ENCODE data around the gene CRYBB3.
"Not testable (repeated sequence)": the region's sequence is repeated elsewhere in the genome, so short reads cannot be mapped to it uniquely, and the experiment has no call there.

Gene CRYBB3

DNA sequence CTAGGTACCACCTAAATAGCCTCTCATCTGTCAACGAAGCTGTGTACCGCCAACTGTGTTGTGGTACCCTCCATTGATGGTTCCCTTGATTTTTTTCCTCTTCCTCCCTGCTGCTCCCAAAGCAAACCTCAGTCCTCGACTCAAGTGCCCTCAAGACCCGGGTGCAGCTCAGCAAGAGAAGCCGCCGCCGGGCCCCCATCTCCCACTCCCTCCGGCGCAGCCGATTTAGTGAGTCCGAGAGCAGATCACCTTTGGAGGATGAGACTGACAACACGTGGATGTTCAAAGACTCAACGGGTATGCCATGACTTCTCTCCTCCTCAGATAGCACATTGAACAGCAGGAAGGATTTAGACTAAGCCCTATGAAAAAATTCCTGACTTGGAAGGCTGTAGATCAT is 22.4 kb upstream of the CRYBB3 start:
- H3K36me3 ChIP-seq (ENCODE audit: control insufficient read depth in 1 of 2, insufficient read depth in 2 of 2, low read length in 2 of 2), result peaks cover 14 to 57% of the 10 kb centered on the region in 2 donors
- no peak overlapping the region for H3K4me3 ChIP-seq (ENCODE audit: low read depth in 1 of 2, low read length in 2 of 2)
- H3K27ac ChIP-seq (ENCODE audit: low read length), result no peak overlapping the region
- H3K9me3 ChIP-seq (ENCODE audit: control insufficient read depth in 1 of 2, low read length in 2 of 2), result peaks cover 7 to 9% of the 10 kb centered on the region in 2 donors
- no peaks in the 10 kb centered on the region for H3K27me3 ChIP-seq (ENCODE audit: low read depth, low read length)
- H3K4me1 ChIP-seq (ENCODE audit: control insufficient read depth in 1 of 2, insufficient read depth in 2 of 2, low read length in 2 of 2), result no peaks in the 10 kb centered on the region

DNA sequence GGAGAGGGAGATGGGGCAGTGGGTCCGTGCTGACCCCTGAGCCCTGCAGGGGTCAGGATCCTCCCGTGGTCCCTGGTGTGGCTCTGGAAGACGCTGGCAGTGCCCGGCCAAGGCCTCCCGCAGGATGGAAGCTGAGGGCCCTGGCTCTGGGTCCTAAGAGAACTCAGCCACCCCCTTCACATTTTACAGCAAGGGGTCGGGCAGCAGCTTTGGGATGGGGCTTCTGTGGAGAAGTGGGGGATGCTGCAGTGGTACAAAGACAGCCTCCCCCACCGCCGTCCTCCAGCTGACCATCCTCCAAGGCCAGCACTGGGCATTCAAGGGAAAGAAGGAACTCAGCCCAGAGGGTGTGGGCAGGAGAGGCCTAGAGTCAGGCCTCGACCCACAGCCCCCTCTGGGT is 21.8 kb upstream of the CRYBB3 start:
- Histone ChIP-seq H3K36me3 (ENCODE audit: control insufficient read depth in 1 of 2, insufficient read depth in 2 of 2, low read length in 2 of 2) (peaks cover 14 to 57% of the 10 kb centered on the region in 2 donors), H3K27me3 (ENCODE audit: low read depth, low read length) (no peaks in the 10 kb centered on the region), H3K9me3 (ENCODE audit: control insufficient read depth in 1 of 2, low read length in 2 of 2) (peaks cover 7 to 9% of the 10 kb centered on the region in 2 donors), H3K4me3 (ENCODE audit: low read depth in 1 of 2, low read length in 2 of 2) (no peak overlapping the region), H3K27ac (ENCODE audit: low read length) (no peak overlapping the region), H3K4me1 (ENCODE audit: control insufficient read depth in 1 of 2, insufficient read depth in 2 of 2, low read length in 2 of 2) (no peaks in the 10 kb centered on the region)

DNA sequence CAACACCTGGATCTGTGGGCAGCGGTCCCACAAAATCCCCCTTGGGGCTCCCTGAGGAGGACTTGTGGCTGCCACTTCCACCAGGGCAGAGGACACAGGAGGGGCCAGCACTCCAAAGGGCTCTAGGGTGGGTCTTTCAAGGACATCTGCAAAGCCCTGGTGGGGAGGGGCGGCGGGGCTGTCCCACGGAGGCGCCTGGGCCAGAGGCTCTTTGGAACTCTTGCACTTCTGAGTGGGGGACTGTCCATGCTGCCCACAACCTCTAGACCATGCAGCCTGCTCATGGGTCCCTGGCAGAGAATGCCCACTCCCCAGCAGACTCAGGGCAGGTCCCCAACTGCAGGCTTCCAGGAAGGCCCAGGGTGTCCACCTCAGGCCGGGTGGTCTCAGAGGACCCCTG is 21.3 kb upstream of the CRYBB3 start:
- not testable (repeated sequence) for H3K27me3 ChIP-seq (ENCODE audit: low read depth, low read length); H3K9me3 ChIP-seq (ENCODE audit: control insufficient read depth in 1 of 2, low read length in 2 of 2); H3K4me3 ChIP-seq (ENCODE audit: low read depth in 1 of 2, low read length in 2 of 2); H3K4me1 ChIP-seq (ENCODE audit: control insufficient read depth in 1 of 2, insufficient read depth in 2 of 2, low read length in 2 of 2); H3K27ac ChIP-seq (ENCODE audit: low read length)
- H3K36me3 ChIP-seq (ENCODE audit: control insufficient read depth in 1 of 2, insufficient read depth in 2 of 2, low read length in 2 of 2), result peaks cover 14 to 57% of the 10 kb centered on the region in 2 donors

DNA sequence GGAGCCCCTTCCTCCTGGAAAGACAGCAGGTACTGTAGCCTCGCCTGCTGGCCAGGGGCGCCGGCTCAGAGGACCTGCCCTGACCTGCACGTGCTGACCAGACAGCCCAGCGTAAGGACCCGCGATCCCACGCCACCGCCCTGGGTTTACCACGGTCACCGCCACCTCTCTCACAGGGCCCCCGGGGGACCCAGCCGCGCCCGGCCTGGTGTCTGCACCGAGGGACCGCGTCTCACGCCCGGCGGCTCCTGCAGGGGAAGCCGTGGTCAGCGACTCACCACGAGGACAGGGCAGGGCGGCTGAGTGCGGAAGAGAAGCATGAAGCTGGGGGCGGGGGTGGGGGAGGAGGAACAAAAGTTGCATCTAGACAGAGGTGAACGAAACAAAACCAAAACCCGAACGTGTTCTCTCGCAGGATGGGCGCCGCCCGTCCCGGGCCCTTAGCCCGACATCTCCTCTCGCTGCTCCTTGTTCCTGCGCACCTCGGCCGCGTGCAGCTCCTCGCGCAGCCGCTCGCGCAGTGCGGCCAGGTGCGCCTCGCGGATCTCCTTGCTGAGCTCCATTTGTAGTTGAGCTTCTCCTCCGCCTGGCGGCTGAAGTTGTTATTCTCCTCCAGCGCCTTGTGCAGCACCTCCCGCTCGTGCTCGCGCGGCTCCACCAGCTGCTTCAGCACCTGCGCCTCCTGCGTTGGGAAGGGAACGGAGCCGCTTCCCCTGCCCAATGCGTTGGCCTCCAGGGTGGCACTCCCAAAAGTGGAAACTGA is 20.6 kb upstream of the CRYBB3 start:
- H3K36me3 ChIP-seq (ENCODE audit: control insufficient read depth in 1 of 2, insufficient read depth in 2 of 2, low read length in 2 of 2), result peaks cover 14 to 52% of the 10 kb centered on the region in 2 donors
- not testable (repeated sequence) for H3K27me3 ChIP-seq (ENCODE audit: low read depth, low read length); H3K27ac ChIP-seq (ENCODE audit: low read length); H3K9me3 ChIP-seq (ENCODE audit: control insufficient read depth in 1 of 2, low read length in 2 of 2); H3K4me3 ChIP-seq (ENCODE audit: low read depth in 1 of 2, low read length in 2 of 2); H3K4me1 ChIP-seq (ENCODE audit: control insufficient read depth in 1 of 2, insufficient read depth in 2 of 2, low read length in 2 of 2)

DNA sequence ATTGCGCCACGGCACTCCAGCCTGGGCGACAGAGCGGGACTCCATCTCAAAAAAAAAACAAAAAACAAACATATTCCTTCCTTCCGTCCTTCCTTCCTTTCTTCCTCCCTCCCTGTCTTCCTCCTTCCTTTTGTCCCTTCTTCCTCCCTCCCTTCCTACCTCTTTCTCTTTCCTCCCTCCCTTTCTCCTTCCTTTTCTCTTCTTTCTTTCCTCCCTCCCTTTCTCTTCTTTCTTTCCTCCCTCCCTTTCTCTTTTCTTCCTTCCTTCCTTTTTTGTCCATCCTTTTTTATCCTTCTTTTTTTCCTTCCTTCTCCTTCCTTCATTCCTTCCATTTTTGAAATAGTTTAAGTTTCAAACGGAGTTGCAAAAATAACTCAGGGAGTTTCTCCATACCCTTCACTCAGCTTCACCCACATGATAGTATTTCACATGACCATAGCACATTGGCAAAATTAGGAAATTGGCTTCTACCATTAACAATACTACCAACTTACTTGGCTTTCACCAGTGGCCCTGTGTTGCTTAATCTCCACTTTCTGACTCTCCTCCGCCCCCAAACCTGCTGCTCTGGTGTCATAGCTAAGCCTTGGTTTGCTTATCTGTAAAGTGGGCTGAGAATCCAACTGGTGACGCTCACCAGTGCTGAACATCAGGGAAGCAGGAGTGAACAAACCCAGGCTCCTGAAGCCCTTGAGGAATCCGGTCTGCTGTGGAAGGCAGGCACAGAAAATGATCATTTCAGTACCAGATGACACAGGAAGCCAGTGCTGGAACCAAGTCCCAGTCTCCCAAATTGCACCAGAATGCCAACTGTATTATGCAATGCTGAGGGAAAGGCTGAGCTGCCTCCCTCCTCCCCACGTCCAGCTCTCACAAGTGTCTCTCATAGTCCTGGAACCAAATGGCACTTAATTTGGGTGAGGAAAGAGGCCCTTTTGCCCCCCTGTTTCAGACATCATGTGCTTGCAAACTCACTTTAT is 17.2 kb upstream of the CRYBB3 start:
- Histone ChIP-seq H3K9me3 (ENCODE audit: control insufficient read depth in 1 of 2, low read length in 2 of 2) (peaks cover 7 to 9% of the 10 kb centered on the region in 2 donors), H3K27ac (ENCODE audit: low read length) (no peak overlapping the region), H3K4me3 (ENCODE audit: low read depth in 1 of 2, low read length in 2 of 2) (no peak overlapping the region), H3K4me1 (ENCODE audit: control insufficient read depth in 1 of 2, insufficient read depth in 2 of 2, low read length in 2 of 2) (no peaks in the 10 kb centered on the region), H3K36me3 (ENCODE audit: control insufficient read depth in 1 of 2, insufficient read depth in 2 of 2, low read length in 2 of 2) (peaks cover 5 to 46% of the 10 kb centered on the region in 2 donors), H3K27me3 (ENCODE audit: low read depth, low read length) (no peaks in the 10 kb centered on the region)

DNA sequence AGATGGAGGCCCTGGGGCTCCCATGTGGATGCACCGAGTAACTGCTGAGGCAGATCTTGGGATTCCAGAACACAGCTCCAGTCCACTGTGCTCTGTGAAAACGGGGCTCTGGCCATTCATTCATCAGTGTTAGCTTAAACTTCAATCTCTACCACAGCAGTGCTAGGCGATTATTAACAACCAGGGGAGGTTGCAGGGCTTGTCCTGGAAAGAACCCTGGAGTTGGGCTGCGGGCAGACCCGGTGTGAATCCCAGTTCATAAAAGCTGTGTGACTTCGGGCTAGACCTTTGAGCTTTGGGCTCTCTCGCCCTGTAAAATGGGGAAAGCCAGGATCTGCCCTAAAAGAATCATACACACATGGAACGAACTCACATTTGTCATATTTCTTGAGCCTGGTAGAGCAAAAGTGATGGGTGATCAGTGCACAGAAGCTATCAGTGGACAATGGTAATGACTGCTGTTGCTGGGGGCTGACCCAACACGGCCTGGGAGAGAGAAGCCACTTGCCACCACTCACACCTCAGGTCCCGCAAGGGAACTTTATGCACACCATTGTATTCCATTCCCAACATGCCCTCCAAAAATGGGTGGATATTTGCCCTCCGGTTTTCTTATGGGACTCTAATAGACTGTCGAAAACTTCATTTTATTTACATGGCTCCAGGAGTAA is 15.6 kb upstream of the CRYBB3 start:
- H3K4me1 ChIP-seq (ENCODE audit: control insufficient read depth in 1 of 2, insufficient read depth in 2 of 2, low read length in 2 of 2), result no peaks in the 10 kb centered on the region
- H3K27ac ChIP-seq (ENCODE audit: low read length), result no peak overlapping the region
- H3K4me3 ChIP-seq (ENCODE audit: low read depth in 1 of 2, low read length in 2 of 2), result no peak overlapping the region
- H3K27me3 ChIP-seq (ENCODE audit: low read depth, low read length), result no peaks in the 10 kb centered on the region
- peaks cover 7 to 9% of the 10 kb centered on the region in 2 donors for H3K9me3 ChIP-seq (ENCODE audit: control insufficient read depth in 1 of 2, low read length in 2 of 2)
- peaks cover 5 to 35% of the 10 kb centered on the region in 2 donors for H3K36me3 ChIP-seq (ENCODE audit: control insufficient read depth in 1 of 2, insufficient read depth in 2 of 2, low read length in 2 of 2)

DNA sequence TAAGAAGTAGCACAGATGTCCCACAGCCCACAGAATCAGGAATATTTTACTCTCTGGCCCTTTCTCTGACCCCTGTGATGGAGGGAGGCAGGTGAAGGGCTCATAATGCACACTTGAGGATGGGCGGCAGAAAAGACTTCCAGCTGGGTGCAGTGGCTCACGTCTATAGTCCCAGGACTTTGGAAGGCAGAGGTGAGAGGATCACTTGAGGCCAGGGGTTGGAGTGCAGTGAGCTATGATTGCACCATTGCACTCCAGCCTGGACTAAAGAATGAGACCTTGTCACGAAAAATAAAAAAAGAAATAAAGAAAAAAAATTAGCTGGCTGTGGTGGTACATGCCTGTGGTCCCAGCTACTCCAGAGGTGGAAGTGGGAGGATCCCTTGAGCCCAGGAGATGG is 13.5 kb upstream of the CRYBB3 start:
- no peak overlapping the region for H3K4me3 ChIP-seq (ENCODE audit: low read depth in 1 of 2, low read length in 2 of 2)
- no peaks in the 10 kb centered on the region for H3K27me3 ChIP-seq (ENCODE audit: low read depth, low read length)
- H3K9me3 ChIP-seq (ENCODE audit: control insufficient read depth in 1 of 2, low read length in 2 of 2), result no peaks in the 10 kb centered on the region
- no peak overlapping the region for H3K27ac ChIP-seq (ENCODE audit: low read length)
- H3K36me3 ChIP-seq (ENCODE audit: control insufficient read depth in 1 of 2, insufficient read depth in 2 of 2, low read length in 2 of 2), result peaks cover 5 to 23% of the 10 kb centered on the region in 2 donors
- H3K4me1 ChIP-seq (ENCODE audit: control insufficient read depth in 1 of 2, insufficient read depth in 2 of 2, low read length in 2 of 2), result no peaks in the 10 kb centered on the region

DNA sequence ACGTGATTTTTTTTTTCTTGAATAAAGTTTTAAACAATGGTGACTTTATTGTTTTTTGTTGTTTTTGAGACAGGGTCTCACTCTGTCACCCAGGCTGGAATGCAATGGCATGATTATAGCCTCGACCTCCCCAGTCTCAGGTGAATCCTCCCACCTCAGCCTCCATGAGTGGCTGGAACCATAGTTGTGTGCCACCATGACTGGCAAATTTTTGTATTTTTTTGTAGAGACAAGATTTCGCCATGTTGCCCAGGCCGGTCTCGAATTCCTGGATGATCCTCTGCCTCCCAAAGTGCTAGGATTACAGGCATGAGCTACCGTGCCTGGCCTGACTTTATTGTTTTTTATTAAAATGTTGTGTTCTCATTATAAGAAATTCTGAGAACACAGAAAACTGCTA is 12.2 kb upstream of the CRYBB3 start:
- Histone ChIP-seq H3K9me3 (ENCODE audit: control insufficient read depth in 1 of 2, low read length in 2 of 2) (no peaks in the 10 kb centered on the region), H3K4me1 (ENCODE audit: control insufficient read depth in 1 of 2, insufficient read depth in 2 of 2, low read length in 2 of 2) (no peaks in the 10 kb centered on the region), H3K4me3 (ENCODE audit: low read depth in 1 of 2, low read length in 2 of 2) (no peak overlapping the region), H3K36me3 (ENCODE audit: control insufficient read depth in 1 of 2, insufficient read depth in 2 of 2, low read length in 2 of 2) (peaks cover 5 to 24% of the 10 kb centered on the region in 2 donors), H3K27ac (ENCODE audit: low read length) (no peak overlapping the region), H3K27me3 (ENCODE audit: low read depth, low read length) (no peaks in the 10 kb centered on the region)

DNA sequence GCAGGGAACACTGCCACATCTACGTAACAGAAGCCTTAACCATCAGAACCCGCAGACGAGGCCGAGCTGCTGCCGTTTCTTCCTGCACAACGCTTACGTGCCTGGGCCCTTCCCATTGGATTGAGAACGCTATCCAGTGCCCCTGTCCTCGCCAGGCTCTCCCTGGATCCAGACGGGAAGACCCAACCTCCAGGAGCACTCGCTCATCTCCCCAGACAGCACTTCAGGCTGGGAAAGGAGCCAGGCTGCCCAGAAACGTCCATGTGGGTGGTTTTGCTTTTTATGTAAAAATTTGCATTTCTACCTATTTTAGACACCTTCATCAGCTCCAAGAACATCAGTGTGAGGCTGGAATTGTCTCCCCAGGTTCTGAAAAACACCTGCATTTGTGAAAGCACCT is 7.3 kb upstream of the CRYBB3 start:
- H3K4me3 ChIP-seq (ENCODE audit: low read depth in 1 of 2, low read length in 2 of 2), result no peak overlapping the region
- peaks cover 8 to 9% of the 10 kb centered on the region in 2 donors for H3K36me3 ChIP-seq (ENCODE audit: control insufficient read depth in 1 of 2, insufficient read depth in 2 of 2, low read length in 2 of 2)
- no peaks in the 10 kb centered on the region for H3K4me1 ChIP-seq (ENCODE audit: control insufficient read depth in 1 of 2, insufficient read depth in 2 of 2, low read length in 2 of 2)
- no peaks in the 10 kb centered on the region for H3K9me3 ChIP-seq (ENCODE audit: control insufficient read depth in 1 of 2, low read length in 2 of 2)
- H3K27me3 ChIP-seq (ENCODE audit: low read depth, low read length), result no peaks in the 10 kb centered on the region
- H3K27ac ChIP-seq (ENCODE audit: low read length), result no peak overlapping the region

DNA sequence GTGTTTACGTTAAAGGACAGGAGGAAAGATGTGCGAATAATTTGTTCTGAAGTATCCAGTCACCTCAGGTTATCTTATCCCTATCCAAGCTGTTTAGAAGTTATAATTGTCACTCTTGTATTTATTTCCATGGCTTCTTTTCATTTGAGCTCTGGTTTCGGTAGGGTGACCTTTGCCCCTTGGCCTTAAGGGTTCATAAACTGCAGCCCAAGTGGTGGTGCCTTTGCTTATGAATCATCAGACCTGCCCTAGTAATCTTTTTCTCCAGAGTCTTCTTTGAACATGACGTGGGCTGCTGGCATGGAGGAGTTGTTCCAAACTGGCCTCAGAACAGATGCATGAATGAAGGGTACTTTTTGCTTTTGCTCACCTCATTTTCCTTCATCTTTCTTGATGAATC is 6.5 kb upstream of the CRYBB3 start:
- Histone ChIP-seq H3K27me3 (ENCODE audit: low read depth, low read length) (no peaks in the 10 kb centered on the region), H3K4me3 (ENCODE audit: low read depth in 1 of 2, low read length in 2 of 2) (no peak overlapping the region), H3K4me1 (ENCODE audit: control insufficient read depth in 1 of 2, insufficient read depth in 2 of 2, low read length in 2 of 2) (no peaks in the 10 kb centered on the region), H3K9me3 (ENCODE audit: control insufficient read depth in 1 of 2, low read length in 2 of 2) (no peaks in the 10 kb centered on the region), H3K27ac (ENCODE audit: low read length) (no peak overlapping the region), H3K36me3 (ENCODE audit: control insufficient read depth in 1 of 2, insufficient read depth in 2 of 2, low read length in 2 of 2) (peaks cover 9 to 10% of the 10 kb centered on the region in 2 donors)

DNA sequence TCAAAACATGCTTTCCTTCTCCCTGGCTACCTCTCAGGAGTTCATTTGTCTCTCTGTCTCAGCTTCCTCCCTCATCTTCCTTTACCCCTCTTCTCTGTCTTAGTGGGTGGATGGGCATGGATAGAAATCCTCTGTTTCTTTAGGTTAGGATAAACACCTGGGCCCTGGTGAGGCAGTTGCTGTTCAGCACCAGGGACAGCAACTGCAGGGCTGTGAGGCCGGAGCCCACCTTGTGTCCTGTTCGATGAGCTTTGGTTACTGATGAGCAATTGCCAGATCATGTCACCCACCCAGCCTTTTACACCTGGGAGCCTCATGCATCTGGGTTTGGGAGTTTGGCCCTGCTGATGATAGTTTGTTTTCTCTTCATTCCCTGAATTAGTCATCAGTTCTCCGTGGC is 6.1 kb upstream of the CRYBB3 start:
- no peaks in the 10 kb centered on the region for H3K27me3 ChIP-seq (ENCODE audit: low read depth, low read length)
- no peaks in the 10 kb centered on the region for H3K4me1 ChIP-seq (ENCODE audit: control insufficient read depth in 1 of 2, insufficient read depth in 2 of 2, low read length in 2 of 2)
- H3K9me3 ChIP-seq (ENCODE audit: control insufficient read depth in 1 of 2, low read length in 2 of 2), result no peaks in the 10 kb centered on the region
- H3K27ac ChIP-seq (ENCODE audit: low read length), result no peak overlapping the region
- peaks cover 9 to 10% of the 10 kb centered on the region in 2 donors for H3K36me3 ChIP-seq (ENCODE audit: control insufficient read depth in 1 of 2, insufficient read depth in 2 of 2, low read length in 2 of 2)
- H3K4me3 ChIP-seq (ENCODE audit: low read depth in 1 of 2, low read length in 2 of 2), result no peak overlapping the region

Measured in muscle layer of duodenum (tissue), 2 donors.